GM19023 (cell line): ENCODE results near the gene ZNF3.

Experiments
- ATAC-seq: cut with Tn5 transposase; IDR thresholded peaks from one replicate; pipeline ENCODE4 v1.9.1; 2021; ENCODE audit warnings: mild to moderate bottlenecking, moderate library complexity; ENCODE audit not compliant: unreplicated experiment

ZNF3 gene

DNA sequence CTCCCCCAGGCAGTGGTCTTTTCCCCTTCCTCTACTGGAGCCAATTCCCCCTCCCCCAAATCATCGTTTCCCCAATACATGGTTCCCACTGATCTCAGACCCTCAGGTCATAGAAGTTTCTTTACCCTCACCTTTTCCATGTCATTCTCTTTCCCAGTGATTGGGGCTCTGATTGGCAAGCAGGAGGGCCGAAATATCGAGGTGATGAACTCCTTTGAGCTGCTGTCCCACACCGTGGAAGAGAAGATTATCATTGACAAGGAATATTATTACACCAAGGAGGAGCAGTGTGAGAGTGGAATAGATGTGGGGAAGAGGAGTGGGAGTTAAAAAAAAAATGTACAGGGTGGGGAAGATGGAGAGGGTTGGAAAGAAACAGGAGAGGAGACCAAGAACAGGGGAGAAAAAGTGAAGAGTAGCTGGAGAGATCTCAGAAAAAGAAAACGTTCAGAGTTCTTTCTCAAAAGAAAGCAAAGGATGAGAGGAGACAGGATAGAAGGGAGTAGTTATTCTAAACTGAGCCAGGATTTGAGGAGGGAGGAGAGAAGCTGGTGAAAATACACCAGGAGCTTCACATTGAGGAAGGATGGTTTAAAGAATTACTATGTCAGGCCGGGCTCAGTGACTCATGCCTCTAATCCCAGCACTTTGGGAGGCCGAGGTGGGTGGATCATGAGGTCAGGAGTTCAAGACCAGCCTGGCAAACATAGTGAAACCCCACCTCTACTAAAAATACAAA is 8.1 kb upstream of the ZNF3 start:
- ATAC-seq: no peak

GRCh38 chr7:100088621-100089457 is 7.3 kb upstream of the ZNF3 start, which contains the start of gene COPS6:
Gene COPS6, plus strand, starts transcription at chr7:100088969. Its CDS starts 22 bp downstream, at chr7:100088991.
- peak; percentile 65 for ATAC-seq

DNA sequence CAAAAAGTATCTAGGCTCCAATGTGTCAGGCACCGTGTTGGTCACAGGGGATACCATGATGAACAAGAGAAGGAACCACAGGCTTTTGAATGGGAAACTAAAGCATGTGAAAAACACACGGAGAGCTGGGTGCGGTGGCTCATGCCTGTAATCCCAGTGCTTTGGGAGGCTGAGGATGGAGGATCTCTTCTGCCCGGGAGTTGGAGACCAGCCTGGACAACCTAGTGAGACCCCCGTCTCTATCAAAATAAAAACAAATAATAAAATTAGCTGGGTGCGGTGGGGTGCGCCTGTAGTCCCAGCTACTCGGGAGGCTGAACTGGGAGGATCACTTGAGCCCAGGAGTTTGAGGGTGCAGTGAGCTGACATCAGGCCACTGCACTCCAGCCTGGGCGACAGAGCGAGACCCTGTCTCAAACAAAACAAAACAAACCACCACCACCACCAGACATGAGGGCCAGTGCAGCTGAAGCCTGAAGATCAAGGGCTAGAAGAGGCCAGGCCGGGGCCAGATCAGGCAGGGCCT is 6.6 kb upstream of the ZNF3 start:
- peak; percentile 31 for ATAC-seq

GRCh38 chr7:100087055-100087750 is 5.7 kb upstream of the ZNF3 start:
- ATAC-seq: no peak

GRCh38 chr7:100085515-100085914 is 4.0 kb upstream of the ZNF3 start:
- ATAC-seq: no peak

DNA sequence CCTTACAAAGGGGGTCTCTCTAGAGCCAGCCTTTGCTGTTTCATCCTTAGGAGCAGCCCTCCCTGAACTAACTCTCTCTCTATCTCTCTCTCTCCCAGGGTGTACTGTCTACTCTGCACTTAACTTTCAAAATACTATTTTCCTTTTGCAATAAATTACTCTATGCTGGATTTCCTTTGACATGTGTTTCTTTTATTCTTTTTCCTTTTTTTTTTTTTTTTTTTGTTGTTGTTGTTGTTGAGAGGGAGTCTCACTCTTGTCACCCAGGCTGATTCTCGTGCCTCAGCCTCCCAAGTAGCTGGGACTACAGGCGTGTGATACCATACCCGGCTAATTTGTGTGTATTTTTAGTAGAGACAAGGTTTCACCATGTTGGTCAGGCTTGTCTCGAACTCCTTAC is 1.5 kb upstream of the ZNF3 start:
- ATAC-seq: no peak

DNA sequence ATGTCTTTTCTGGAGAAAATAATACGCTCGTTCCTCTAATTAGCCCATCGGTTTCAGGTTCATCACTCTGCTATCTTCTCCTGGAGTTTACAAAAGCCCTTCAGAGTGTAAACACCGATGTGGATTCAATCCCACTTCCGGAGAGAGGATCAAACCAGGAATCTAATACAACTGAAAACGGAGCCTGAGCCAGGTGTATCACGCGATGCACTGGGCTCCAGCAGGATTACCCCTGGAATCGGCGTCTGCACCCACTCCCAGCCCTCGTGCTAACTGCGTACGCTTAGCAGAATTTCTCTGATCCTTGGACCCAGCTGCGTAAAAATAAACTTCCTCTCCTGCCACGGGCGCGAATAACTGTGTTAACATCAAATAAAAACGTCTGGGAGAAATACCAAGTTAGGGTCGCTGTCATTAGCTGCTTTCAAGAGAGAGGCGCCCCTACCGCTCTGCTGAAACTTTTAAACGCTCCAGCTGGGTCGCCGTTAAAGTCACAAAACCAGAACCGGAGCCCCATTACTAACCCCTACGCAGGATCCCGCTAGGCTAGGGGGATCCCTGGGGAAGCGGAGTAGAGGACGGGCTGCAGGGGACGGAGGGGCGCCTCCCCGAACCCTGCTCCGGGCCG is 502 bp downstream of the ZNF3 start:
- ATAC-seq: no peak

DNA sequence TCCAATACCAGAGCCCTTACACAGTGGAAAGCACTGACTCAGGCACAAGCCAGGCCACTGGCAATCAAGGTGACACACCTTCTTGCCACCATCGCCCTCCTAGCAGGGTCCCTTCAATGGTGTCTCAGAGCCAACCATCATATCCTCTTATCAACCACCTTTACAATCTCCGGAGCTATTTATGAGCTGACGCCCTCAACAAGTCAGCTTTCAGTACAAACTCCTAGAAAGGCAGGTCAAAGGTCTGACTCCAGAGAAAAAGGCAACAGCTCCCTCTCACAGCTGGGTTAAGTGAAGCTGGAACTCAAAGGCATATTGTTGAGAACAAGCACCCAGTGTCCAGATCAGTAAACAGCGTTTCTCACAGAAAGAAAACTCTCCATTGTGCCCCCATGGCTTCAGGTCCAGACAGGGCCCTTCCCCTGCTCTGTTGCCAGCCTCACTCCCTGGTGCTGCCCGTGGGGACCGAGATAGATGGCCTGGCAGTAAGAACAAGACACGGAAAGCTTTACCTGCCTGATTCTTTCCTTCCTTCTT is 2.4 kb downstream of the ZNF3 start:
- ATAC-seq: no peak

GRCh38 chr7:100077205-100077604 is 4.3 kb downstream of the ZNF3 start:
- no peak for ATAC-seq

DNA sequence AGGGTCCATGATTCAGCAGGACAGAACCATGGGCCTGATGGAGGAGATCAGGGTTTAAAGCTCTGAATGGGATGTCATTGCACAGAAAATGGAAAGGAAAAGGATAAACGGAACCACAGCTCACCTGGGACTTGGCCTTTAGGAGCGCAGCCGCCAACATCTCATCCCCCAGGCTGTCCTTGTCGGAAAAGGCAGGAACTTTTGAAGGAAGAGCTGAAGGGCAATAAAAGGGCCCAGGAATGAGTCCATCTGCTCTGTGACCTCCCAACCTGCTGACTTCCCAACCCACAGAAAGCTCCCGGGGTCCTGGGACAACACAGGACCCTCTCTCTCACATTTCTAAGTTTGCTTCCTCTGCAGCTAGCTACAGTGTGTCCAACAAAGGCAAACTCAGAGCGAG is 6.1 kb downstream of the ZNF3 start:
- ATAC-seq: no peak

DNA sequence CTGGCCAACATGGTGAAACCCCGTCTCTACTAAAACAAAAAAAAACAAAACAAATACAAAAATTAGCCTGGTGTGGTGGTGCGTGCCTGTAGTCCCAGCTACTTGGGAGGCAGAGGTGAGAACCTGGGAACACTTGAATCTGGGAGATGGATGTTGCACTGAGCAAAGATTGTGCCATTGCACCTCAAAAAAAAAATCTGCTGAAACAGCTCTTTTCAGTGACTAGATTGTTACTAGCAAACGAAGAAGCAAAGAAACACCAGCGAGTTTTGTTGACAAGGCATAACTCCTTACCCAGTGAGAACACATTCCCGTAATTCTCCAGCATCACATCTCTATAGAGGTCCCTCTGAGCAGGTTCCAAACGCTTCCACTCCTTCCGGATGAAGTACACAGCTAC is 6.7 kb downstream of the ZNF3 start:
- no peak for ATAC-seq

GRCh38 chr7:100072462-100072861 is 9.1 kb downstream of the ZNF3 start:
- ATAC-seq: no peak

DNA sequence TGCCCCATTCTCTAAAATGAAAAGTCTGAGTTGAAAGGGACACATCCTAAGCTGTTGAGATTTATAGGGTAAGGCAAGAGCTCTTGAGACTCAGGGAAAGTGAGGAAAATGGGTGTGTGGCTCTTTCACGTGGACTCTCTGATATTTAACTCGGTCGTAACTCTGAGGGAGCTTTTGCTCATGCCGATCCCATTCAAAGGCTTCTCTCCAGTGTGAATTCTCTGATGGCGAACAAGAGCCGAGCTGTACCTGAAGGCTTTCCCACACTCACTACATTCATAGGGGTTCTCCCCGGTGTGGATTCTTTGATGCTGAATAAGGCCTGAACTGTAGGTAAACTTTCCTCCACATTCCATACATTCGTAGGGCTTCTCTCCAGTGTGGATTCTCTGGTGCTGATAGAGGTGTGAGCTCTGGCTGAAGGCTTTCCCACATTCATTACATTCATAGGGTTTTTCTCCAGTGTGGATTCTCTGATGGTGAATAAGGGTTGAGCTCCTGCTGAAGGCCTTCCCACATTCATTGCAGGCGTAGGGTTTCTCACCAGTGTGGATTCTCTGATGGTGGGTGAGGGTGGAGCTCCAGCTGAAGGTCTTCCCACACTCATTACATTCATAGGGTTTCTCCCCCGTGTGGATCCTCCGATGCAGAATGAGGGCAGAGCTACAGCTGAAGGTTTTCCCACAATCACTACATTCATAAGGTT is 10.4 kb downstream of the ZNF3 start:
- ATAC-seq: no peak

DNA sequence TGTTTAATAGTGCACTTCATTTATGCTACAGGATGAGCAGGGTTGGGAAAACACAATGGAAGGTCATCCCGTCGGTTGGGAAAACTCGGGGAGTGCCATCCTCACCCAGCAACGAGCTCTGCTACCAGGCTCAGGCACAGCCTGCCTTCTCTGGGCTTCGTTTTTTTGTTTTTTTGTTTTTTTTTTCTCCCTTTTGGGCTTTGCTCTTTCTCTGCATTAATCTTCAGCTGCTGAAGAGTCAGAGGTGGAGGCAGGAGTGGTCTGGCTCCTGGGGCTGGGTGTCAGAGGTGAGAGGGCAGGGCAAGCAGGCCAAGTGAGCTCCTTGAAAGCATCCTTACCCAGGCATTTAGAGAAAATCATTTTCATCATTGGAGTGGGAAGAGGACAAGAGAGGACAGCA is 11.5 kb downstream of the ZNF3 start:
- no peak for ATAC-seq

DNA sequence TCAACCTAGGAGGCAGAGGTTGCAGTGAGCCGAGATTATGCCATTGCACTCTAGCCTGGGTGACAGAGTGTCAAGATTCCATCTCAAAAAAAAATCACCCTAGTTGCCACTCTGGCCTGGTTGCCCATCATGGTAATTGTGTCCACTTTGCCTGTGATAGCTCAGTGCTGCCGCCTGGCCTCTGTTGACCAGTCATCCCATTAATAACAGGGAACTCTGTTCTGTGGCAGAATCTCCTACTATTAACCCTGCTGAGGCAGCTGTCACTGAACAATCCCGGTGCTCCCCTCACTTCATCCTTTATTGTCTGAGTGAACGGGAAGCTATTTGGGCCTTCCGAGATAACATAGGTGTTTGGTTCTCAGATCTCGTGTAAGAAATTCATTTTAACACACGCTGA is 14.6 kb downstream of the ZNF3 start:
- no peak for ATAC-seq

DNA sequence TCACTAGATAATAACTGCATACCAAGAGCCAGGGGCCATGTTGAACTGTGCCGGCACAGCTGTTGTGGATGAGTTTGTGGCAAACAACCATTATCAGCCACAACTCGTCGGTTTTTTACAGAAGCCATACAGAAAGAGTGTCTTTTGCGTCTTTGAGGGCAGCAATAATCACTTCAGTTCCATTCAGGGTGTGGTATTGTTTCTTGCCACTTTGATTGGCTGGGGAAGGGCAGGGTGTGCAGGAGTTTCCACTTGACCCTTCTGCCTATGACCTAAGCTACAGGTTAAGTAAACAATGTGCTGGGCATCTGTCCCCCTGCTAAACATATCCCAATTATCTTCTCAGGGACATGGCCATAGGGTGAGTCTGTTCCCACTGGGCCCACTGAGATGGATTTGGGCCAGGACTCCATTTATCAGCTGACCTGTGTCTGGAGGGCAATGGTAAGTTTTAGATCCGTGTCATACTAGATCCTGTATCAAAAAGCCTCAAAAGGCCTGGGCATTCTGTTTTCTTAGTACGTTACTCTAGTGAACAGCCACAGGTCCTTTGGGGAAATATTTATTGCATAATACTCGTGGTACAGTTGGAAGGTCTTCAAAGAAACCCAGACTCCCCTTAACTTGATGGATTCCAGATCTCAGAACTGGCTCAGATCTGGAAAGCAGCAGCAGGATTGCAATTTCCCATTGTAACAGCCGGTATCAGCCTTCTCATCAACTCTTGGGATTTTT is 15.9 kb downstream of the ZNF3 start:
- no peak for ATAC-seq

DNA sequence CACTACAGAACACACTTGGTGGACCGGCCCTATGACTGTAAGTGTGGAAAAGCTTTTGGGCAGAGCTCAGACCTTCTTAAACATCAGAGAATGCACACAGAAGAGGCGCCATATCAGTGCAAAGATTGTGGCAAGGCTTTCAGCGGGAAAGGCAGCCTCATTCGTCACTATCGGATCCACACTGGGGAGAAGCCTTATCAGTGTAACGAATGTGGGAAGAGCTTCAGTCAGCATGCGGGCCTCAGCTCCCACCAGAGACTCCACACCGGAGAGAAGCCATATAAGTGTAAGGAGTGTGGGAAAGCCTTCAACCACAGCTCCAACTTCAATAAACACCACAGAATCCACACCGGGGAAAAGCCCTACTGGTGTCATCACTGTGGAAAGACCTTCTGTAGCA is 17.4 kb downstream of the ZNF3 start:
- ATAC-seq: no peak

DNA sequence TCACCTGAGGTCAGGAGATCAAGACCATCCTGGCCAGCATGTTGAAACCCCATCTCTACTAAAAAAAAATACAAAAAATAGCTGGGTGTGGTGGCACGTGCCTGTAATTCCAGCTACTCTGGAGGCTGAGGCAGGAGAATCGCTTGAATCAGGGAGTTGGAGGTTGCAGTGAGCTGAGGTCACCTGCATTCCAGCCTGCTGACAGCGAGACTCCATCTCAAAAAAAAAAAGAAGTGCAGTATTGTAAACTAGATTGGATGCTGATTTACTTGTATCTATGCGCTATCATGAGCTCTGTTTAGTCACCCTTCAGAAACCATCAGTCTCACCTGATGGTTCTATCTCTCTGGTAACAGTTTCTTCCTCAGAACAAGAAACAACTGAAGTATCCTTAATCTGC is 18.1 kb downstream of the ZNF3 start:
- no peak for ATAC-seq

- no peak for ATAC-seq
Measured at GRCh38 chr7:100061518-100062193, 19.9 kb downstream of the ZNF3 start.
